Panc1 (cell line): Measurements from ENCODE around the gene SLC32A1. TPM values are rescaled to one million over a fixed set of nuclear protein-coding genes. Genes with fewer than 3 reads are reported as not detected.

Source experiments
- ATAC-seq: fragments of 200-7000 bp; cut with Tn5 transposase; 2 replicates; pipeline ENCODE4 v1.9.1; 2020; ENCODE audit warnings: mild to moderate bottlenecking, moderate library complexity
- BruUV-seq: library from RNA; stranded (reverse); fragments of 400-500 nt; replicated peaks from 2 replicates; lab custom pipeline; 2021; lab: Mats Ljungman, UMichigan
- CTCF ChIA-PET: fragments of 300-600 bp; sonication (Branson Sonifier 250); formaldehyde crosslinking; loops from one replicate; lab custom pipeline; 2022; ENCODE audit warnings: antibody characterized with exemption; lab: Charles Lee
- POLR2A ChIA-PET: fragments of 300-600 bp; sonication (Branson Sonifier 250); formaldehyde crosslinking; loops from one replicate; lab custom pipeline; 2022; ENCODE audit warnings: antibody characterized with exemption; lab: Charles Lee
- DNase-seq: peaks from one replicate; pipeline ENCODE4 v3.0.0-alpha.2; 2010; ENCODE audit warnings: low read depth, low spot score
- H3K27ac ChIP-seq: 2 replicates; pipeline ENCODE4 v1.5.1; 2011; ENCODE audit warnings: mild to moderate bottlenecking, low read length, inconsistent platforms
- H3K27me3 ChIP-seq: fragments of 200-500 bp; sonication (Bioruptor generic); 2 replicates; pipeline ENCODE4 v1.6.0; 2014; ENCODE audit warnings: low read length, inconsistent platforms; ENCODE audit not compliant: control insufficient read depth, insufficient read depth
- H3K36me3 ChIP-seq: fragments of 200-500 bp; sonication (Bioruptor generic); 2 replicates; pipeline ENCODE4 v1.5.1; 2014; ENCODE audit warnings: inconsistent platforms, mild to moderate bottlenecking, low read length, moderate library complexity; ENCODE audit not compliant: control insufficient read depth, insufficient read depth
- H3K4me1 ChIP-seq: 2 replicates; pipeline ENCODE4 v1.5.1; 2011; ENCODE audit warnings: inconsistent platforms, mild to moderate bottlenecking, low read length, moderate library complexity; ENCODE audit not compliant: control insufficient read depth, insufficient read depth
- H3K4me3 ChIP-seq, 2 experiments: 2 replicates each; pipeline ENCODE4 v1.5.1; 2011 to 2012; ENCODE audit warnings: low read depth in 2 of 2, low read length in 2 of 2, mild to moderate bottlenecking in 2 of 2, inconsistent platforms in 1 of 2, moderate library complexity in 1 of 2
- H3K9me3 ChIP-seq: fragments of 200-500 bp; sonication (Bioruptor generic); 2 replicates; pipeline ENCODE4 v1.5.1; 2014; ENCODE audit warnings: low read depth, mild to moderate bottlenecking, inconsistent platforms, low read length, moderate library complexity; ENCODE audit not compliant: control insufficient read depth, insufficient read depth
- CTCF ChIP-seq: fragments of 450-650 bp; IDR thresholded peaks from 2 replicates; pipeline ENCODE4 v1.5.1; 2017; ENCODE audit warnings: mild to moderate bottlenecking
- POLR2AphosphoS5 ChIP-seq: IDR thresholded peaks from 2 replicates; pipeline ENCODE4 v1.6.1; 2012; ENCODE audit warnings: mild to moderate bottlenecking, low read depth, low read length, moderate library complexity
- REST ChIP-seq, 2 experiments: IDR thresholded peaks; 2 replicates each; pipeline ENCODE4 v1.6.1; 2011 to 2012; ENCODE audit warnings: low read depth in 2 of 2, control low read depth in 1 of 2, low read length in 1 of 2, mild to moderate bottlenecking in 1 of 2, moderate library complexity in 1 of 2; ENCODE audit not compliant: insufficient read depth in 1 of 2
- SIN3A ChIP-seq: IDR thresholded peaks from 2 replicates; pipeline ENCODE4 v1.6.1; 2012; ENCODE audit warnings: low read depth, mild to moderate bottlenecking, low read length, moderate library complexity, borderline replicate concordance; ENCODE audit not compliant: insufficient read depth
- TCF7L2 ChIP-seq: IDR thresholded peaks from 2 replicates; pipeline ENCODE4 v1.6.1; 2011; ENCODE audit warnings: mild to moderate bottlenecking, low read depth, low read length, inconsistent platforms
- in situ Hi-C: cut with HindIII; loops from 2 replicates; pipeline ENCODE4 v1.10.0; 2016; ENCODE audit warnings: low sequenced_read_pairs, low pct_unique_long_range_greater_than_20kb
- intact Hi-C: fragments of 100-400 bp; cut with micrococcal nuclease; formaldehyde crosslinking; loops from one replicate; pipeline ENCODE4 v1.10.0; 2022; ENCODE audit not compliant: unreplicated experiment
- total RNA-seq: library from RNA; stranded (reverse); gene quantifications from one replicate; pipeline ENCODE4 v1.2.1, GENCODE V29; 2021; ENCODE audit not compliant: unreplicated experiment

SLC32A1 gene
- total RNA-seq, 1 experiment from 2014 or later: not detected

- ATAC-seq: no peak
- Histone ChIP-seq H3K27ac (no peak overlapping the region), H3K27me3 (peaks cover 32% of the 10 kb centered on the region; the same call in 1 of the 2 replicates), H3K4me3 (no peak overlapping the region), H3K36me3 (no peaks in the 10 kb centered on the region), H3K4me1 (no peaks in the 10 kb centered on the region), H3K9me3 (no peaks in the 10 kb centered on the region)
- in situ Hi-C loops: no loop called here
- TF ChIP-seq SIN3A: no peak
- no peak for TF ChIP-seq TCF7L2
- TF ChIP-seq POLR2AphosphoS5: no peak
- no peak for TF ChIP-seq REST (IDR thresholded peaks at IDR 0.05; ENCODE audit: insufficient read depth in 1 of 2, low read depth in 2 of 2, low read length in 1 of 2)
- no peak for TF ChIP-seq CTCF
- intact Hi-C loops: no loop called here
- no peak for DNase-seq
- no TSS peak for BruUV-seq
- POLR2A ChIA-PET: no interaction called here
- CTCF ChIA-PET: interaction anchor here (0.8 kb wide), 1 partner anchor 21 kb away, joined by 5 read pairs; no protein-coding TSS in a partner anchor
Measured at GRCh38 chr20:38704136-38704535, 20.1 kb upstream of the SLC32A1 start.

- ChIA-PET CTCF (no interaction called here), POLR2A (no interaction called here)
- in situ Hi-C loops: no loop called here
- ATAC-seq (no peak; the same call in 1 of the 2 replicates), DNase-seq (no peak)
- H3K4me3 ChIP-seq: no peak overlapping the region
- intact Hi-C loops: no loop called here
- no TSS peak for BruUV-seq
- H3K27me3 ChIP-seq: peaks cover 15% of the 10 kb centered on the region; the same call in 1 of the 2 replicates
- no peak overlapping the region for H3K27ac ChIP-seq
- no peak for TF ChIP-seq POLR2AphosphoS5
- no peak for TF ChIP-seq SIN3A
- no peak for TF ChIP-seq REST (IDR thresholded peaks at IDR 0.05; ENCODE audit: insufficient read depth in 1 of 2, low read depth in 2 of 2, low read length in 1 of 2)
- TF ChIP-seq CTCF: no peak
- TF ChIP-seq TCF7L2: no peak
- no peaks in the 10 kb centered on the region for H3K36me3 ChIP-seq
- no peaks in the 10 kb centered on the region for H3K9me3 ChIP-seq
- no peaks in the 10 kb centered on the region for H3K4me1 ChIP-seq
Measured at GRCh38 chr20:38706509-38706908, 17.8 kb upstream of the SLC32A1 start.
